ENCODE data around the gene RBMX.

RBMX gene

GRCh38 chrX:136835761-136836160 is 44.8 kb downstream of the RBMX start:
- DNase-seq (ENCODE audit: low read depth) = no peak

- DNase-seq (ENCODE audit: low read depth) = no peak
These were observed 51.1 kb downstream of the RBMX start for GRCh38 chrX:136829413-136829812.

GRCh38 chrX:136828830-136829229 is 51.7 kb downstream of the RBMX start:
- DNase-seq (ENCODE audit: low read depth) = no peak

- no peak for DNase-seq (ENCODE audit: low read depth)
These were observed 53.5 kb downstream of the RBMX start for GRCh38 chrX:136827026-136827425.

GRCh38 chrX:136825771-136826170 is 54.8 kb downstream of the RBMX start:
- no peak for DNase-seq (ENCODE audit: low read depth)
